A549 (cell line): ENCODE results near the gene ID3. TPM values are rescaled to one million over a fixed set of nuclear protein-coding genes. Genes with fewer than 3 reads are reported as not detected.

Experiments
- ATAC-seq, 2 experiments: fragments of 200-7000 bp in 1 of 2; fragments of >200 bp in 1 of 2; cut with Nextera tagmentation in 1 of 2; cut with Tn5 transposase in 1 of 2; 3 replicates each; pipeline versions ENCODE4 v1.8.0 to v1.9.1; 2018 to 2020; ENCODE audit warnings: mild to moderate bottlenecking in 1 of 2, moderate library complexity in 1 of 2
- CTCF ChIA-PET: fragments of 300-600 bp; sonication (Branson Sonifier 250); formaldehyde crosslinking; extraction: SDS; loops from one replicate; lab custom pipeline; 2021; ENCODE audit warnings: antibody characterized with exemption, inconsistent platforms; lab: Yijun Ruan, JAX
- POLR2A ChIA-PET: fragments of 350-600 bp; formaldehyde crosslinking; extraction: SDS; loops from one replicate; lab custom pipeline; 2021; ENCODE audit warnings: antibody characterized with exemption, inconsistent platforms; lab: Yijun Ruan, JAX
- DNase-seq, 2 experiments: peaks; one replicate each; pipeline versions ENCODE4 v3.0.0 to v3.0.0-alpha.2; 2011 to 2016; ENCODE audit warnings: low read depth in 1 of 2, low spot score in 1 of 2
- FAIRE-seq: peaks from 2 replicates; lab custom pipeline; 2011; peaks lifted over from hg19 to GRCh38; lab: Jason Lieb, UNC
- H3K27ac ChIP-seq, 2 experiments: fragments of >200 bp; sonication (Bioruptor Twin); formaldehyde crosslinking; 3 replicates each; pipeline ENCODE4 v1.5.1; 2016 to 2017
- H3K4me1 ChIP-seq: fragments of >200 bp; sonication (Bioruptor Twin); formaldehyde crosslinking; 3 replicates; pipeline ENCODE4 v1.6.1; 2016
- H3K4me2 ChIP-seq: fragments of >200 bp; sonication (Bioruptor Twin); formaldehyde crosslinking; 3 replicates; pipeline ENCODE4 v1.6.1; 2016
- H3K4me3 ChIP-seq: fragments of >200 bp; sonication (Bioruptor Twin); formaldehyde crosslinking; 3 replicates; pipeline ENCODE4 v1.5.1; 2016
- H3K9me3 ChIP-seq: fragments of >200 bp; sonication (Bioruptor Twin); formaldehyde crosslinking; 3 replicates; pipeline ENCODE4 v1.6.1; 2016
- BHLHE40 ChIP-seq: IDR thresholded peaks from 2 replicates; pipeline ENCODE4 v1.6.1; 2012; ENCODE audit warnings: low read depth, low read length, inconsistent platforms
- CEBPB ChIP-seq, 2 experiments: fragments of >200 bp in 1 of 2; sonication (Bioruptor Twin) in 1 of 2; formaldehyde crosslinking in 1 of 2; IDR thresholded peaks; 2 replicates each; pipeline ENCODE4 v1.6.1; 2012 to 2016
- E2F6 ChIP-seq: IDR thresholded peaks from 2 replicates; pipeline ENCODE4 v1.6.1; 2012; ENCODE audit warnings: low read depth, borderline replicate concordance
- EHF ChIP-seq: fragments of 250-450 bp; sonication (Bioruptor Pico); IDR thresholded peaks from 2 replicates; pipeline ENCODE4 v1.5.0; 2020; ENCODE audit warnings: mild to moderate bottlenecking
- FOSB ChIP-seq: fragments of 250-450 bp; sonication (Bioruptor Pico); IDR thresholded peaks from 2 replicates; pipeline ENCODE4 v1.5.0; 2020; ENCODE audit warnings: mild to moderate bottlenecking, moderate library complexity
- FOSL2 ChIP-seq, 2 experiments: fragments of 450-650 bp in 1 of 2; fragments of >200 bp in 1 of 2; sonication (Bioruptor Twin) in 1 of 2; formaldehyde crosslinking; IDR thresholded peaks; 2 replicates each; pipeline versions ENCODE4 v1.5.0 to v1.6.1; 2016 to 2020; ENCODE audit warnings: mild to moderate bottlenecking in 1 of 2, moderate library complexity in 1 of 2
- HMGXB4 ChIP-seq: fragments of 250-450 bp; sonication (Bioruptor Pico); IDR thresholded peaks from 2 replicates; pipeline ENCODE4 v1.5.0; 2021; ENCODE audit warnings: mild to moderate bottlenecking, moderate library complexity, borderline replicate concordance
- HOXA7 ChIP-seq: fragments of 250-450 bp; sonication (Bioruptor Pico); IDR thresholded peaks from 2 replicates; pipeline ENCODE4 v1.5.0; 2020; ENCODE audit warnings: mild to moderate bottlenecking, moderate library complexity
- KDM5A ChIP-seq: fragments of 200-600 bp; sonication (generic); IDR thresholded peaks from 2 replicates; pipeline ENCODE4 v1.6.1; 2016; ENCODE audit warnings: antibody characterized with exemption, mild to moderate bottlenecking
- MAFK ChIP-seq: fragments of 450-650 bp; IDR thresholded peaks from 2 replicates; pipeline ENCODE4 v1.6.1; 2014; ENCODE audit not compliant: partially characterized antibody
- MAX ChIP-seq: IDR thresholded peaks from 2 replicates; pipeline ENCODE4 v1.6.1; 2012
- POLR2A ChIP-seq: IDR thresholded peaks from 2 replicates; pipeline ENCODE4 v1.6.1; 2012; ENCODE audit warnings: mild to moderate bottlenecking, low read length
- RARB ChIP-seq: fragments of 250-450 bp; sonication (Bioruptor Pico); IDR thresholded peaks from 2 replicates; pipeline ENCODE4 v1.8.0; 2021; ENCODE audit warnings: mild to moderate bottlenecking, moderate library complexity
- RCOR1 ChIP-seq: fragments of 150-350 bp; IDR thresholded peaks from 2 replicates; pipeline ENCODE4 v1.6.1; 2014; ENCODE audit warnings: antibody characterized with exemption, low read length, low read depth
- TFCP2L1 ChIP-seq: fragments of 250-450 bp; sonication (Bioruptor Pico); IDR thresholded peaks from 2 replicates; pipeline ENCODE4 v1.5.0; 2021; ENCODE audit warnings: mild to moderate bottlenecking
- USF2 ChIP-seq: fragments of 450-650 bp; IDR thresholded peaks from 2 replicates; pipeline ENCODE4 v1.6.1; 2014; ENCODE audit warnings: antibody characterized with exemption
- ZFP36 ChIP-seq: fragments of 450-650 bp; IDR thresholded peaks from 2 replicates; pipeline ENCODE4 v1.6.1; 2014; ENCODE audit warnings: borderline replicate concordance; ENCODE audit not compliant: partially characterized antibody
- ZNF302 ChIP-seq: fragments of 250-450 bp; sonication (Bioruptor Pico); IDR thresholded peaks from 2 replicates; pipeline ENCODE4 v1.9.0; 2021; ENCODE audit warnings: inconsistent platforms, mild to moderate bottlenecking, moderate library complexity
- WGBS: methylation state at CpG from one replicate; pipeline ENCODE4 v1.1.6; 2017; ENCODE audit errors: missing lambda C conversion rate; 5-methylcytosine and 5-hydroxymethylcytosine counted together
- polyA plus RNA-seq, 4 experiments: library from polyadenylated mRNA; depleted of rRNA in 3 of 4; stranded (reverse); fragments of >200 nt; fragmentation: RNase III in 1 of 4; extraction: RNeasy Plus Mini Kit Qiagen cat#74134 plus additional on column Dnase treatment in 1 of 4; gene quantifications; 2 replicates in 3 of 4; 3 replicates in 1 of 4; pipeline ENCODE4 v1.2.3, GENCODE V29; 2011 to 2017
- TF ChIP-seq, protein P1 (sequence below): IDR thresholded peaks from 2 replicates; pipeline ENCODE4 v1.6.1; 2012

Gene ID3
- polyA plus RNA-seq, 2 of the 4 experiments (the other 2 are of a cell fraction), result 171 to 336 TPM

DNA sequence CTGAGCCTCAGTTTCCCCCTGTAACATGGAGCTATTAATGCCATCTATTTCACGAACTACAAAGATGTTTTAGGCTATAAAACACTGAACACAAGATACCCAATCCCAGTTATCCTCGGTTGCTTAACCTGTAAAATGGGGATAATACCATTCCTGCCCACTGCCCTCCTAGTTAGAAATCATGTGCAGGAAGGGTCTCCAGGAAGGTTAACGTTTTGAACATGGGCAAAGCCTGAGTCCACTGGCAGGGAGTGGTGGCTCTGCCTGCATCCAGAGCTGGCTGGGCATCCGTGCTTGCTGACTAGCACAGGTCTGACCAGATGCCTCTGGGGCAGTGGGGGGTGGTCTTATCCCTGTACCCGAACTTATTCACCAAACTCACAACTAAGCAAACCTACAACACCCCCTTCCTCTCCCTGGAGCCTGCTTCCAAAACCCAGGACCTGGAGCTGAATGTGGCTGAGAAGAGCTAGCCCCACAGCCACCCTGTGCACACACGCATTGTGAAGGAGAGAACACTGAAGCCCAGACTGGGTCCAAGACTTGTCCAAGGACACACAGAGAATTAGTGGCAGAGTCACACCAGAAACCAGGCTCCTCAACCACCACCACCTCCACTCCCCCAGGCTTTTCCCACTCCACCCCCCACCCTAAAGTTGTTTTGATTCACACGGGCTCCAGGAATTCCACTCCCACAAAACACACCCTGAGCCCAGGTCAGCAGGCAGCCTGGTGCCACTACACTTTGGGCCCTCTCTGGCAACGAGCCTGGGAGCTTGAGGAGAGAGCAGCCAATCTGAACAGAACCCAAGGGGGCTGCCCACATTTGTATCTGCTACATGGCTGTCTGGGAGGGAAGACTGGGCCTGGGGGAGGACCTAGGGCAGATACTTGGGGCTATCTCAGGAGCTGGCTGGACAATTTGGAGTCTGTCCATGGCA is 29.9 kb downstream of the ID3 start:
- CTCF ChIA-PET, result interaction anchor here (1.0 to 9.0 kb wide), 6 partner anchors 10 to 306 kb away, joined by 3 to 70 read pairs (median 8); no protein-coding TSS in a partner anchor
- no peaks in the 10 kb centered on the region for H3K9me3 ChIP-seq
- FAIRE-seq, result no peak
- 65% methylated on average over 6 of the region's 8 CpGs for WGBS
- DNase-seq, result peak in 1 of 2 experiments; percentile 28
- H3K4me2 ChIP-seq, result peak overlapping the region; percentile 99
- ATAC-seq, result peak in 1 of 2 experiments; percentile 18; a peak in 3 of 6 replicates
- peak overlapping the region; percentile 76 to 94 for H3K27ac ChIP-seq
- TF ChIP-seq USF2 (no peak), MAFK (no peak), TFCP2L1 (CRISPR knock-in tag) (no peak), ZNF302 (CRISPR knock-in tag) (no peak), BHLHE40 (no peak), EHF (CRISPR knock-in tag) (no peak), POLR2A (no peak), RCOR1 (no peak), HMGXB4 (CRISPR knock-in tag) (no peak), HOXA7 (CRISPR knock-in tag) (no peak), KDM5A (no peak), RARB (CRISPR knock-in tag) (no peak), FOSB (CRISPR knock-in tag) (no peak), E2F6 (no peak), ZFP36 (no peak), CEBPB (IDR thresholded peaks at IDR 0.05) (no peak)
- H3K4me3 ChIP-seq, result peak overlapping the region; percentile 90
- H3K4me1 ChIP-seq, result peaks cover 69% of the 10 kb centered on the region
- POLR2A ChIA-PET, result interaction anchor here (0.6 to 1.8 kb wide), 3 partner anchors 162 to 214 kb away, joined by 4 to 9 read pairs (median 5); partner anchors contain the start of genes HNRNPR and RPL11

- peak; percentile 84 to 92 for DNase-seq
- TF ChIP-seq, protein P1, sequence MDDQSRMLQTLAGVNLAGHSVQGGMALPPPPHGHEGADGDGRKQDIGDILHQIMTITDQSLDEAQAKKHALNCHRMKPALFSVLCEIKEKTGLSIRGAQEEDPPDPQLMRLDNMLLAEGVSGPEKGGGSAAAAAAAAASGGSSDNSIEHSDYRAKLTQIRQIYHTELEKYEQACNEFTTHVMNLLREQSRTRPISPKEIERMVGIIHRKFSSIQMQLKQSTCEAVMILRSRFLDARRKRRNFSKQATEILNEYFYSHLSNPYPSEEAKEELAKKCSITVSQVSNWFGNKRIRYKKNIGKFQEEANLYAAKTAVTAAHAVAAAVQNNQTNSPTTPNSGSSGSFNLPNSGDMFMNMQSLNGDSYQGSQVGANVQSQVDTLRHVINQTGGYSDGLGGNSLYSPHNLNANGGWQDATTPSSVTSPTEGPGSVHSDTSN, result 0 out of 2 replicates have a peak, but pooled peaks have one; percentile 37
- no peak for TF ChIP-seq ZFP36
- peak; percentile 54; the same call in 1 of the 2 replicates for TF ChIP-seq MAX
- TF ChIP-seq MAFK, result peak; percentile 92
- no peak for TF ChIP-seq FOSL2 (IDR thresholded peaks at IDR 0.05)
- TF ChIP-seq FOSL2 (CRISPR knock-in tag; IDR thresholded peaks at IDR 0.05), result peak; percentile 43; the same call in 1 of the 2 replicates
- FAIRE-seq, result no peak
- 13% methylated on average over 6 of the region's 9 CpGs for WGBS
- Histone ChIP-seq H3K4me2 (peak overlapping the region; percentile 99), H3K9me3 (no peaks in the 10 kb centered on the region), H3K4me3 (no peak overlapping the region), H3K4me1 (peaks cover 71% of the 10 kb centered on the region), H3K27ac (peak overlapping the region; percentile 62 to 94)
- CTCF ChIA-PET, result interaction anchor here (1.0 to 9.0 kb wide), 8 partner anchors 9 to 305 kb away, joined by 3 to 70 read pairs (median 4); no protein-coding TSS in a partner anchor
- POLR2A ChIA-PET, result interaction anchor here (0.6 to 1.2 kb wide), 4 partner anchors 45 to 213 kb away, joined by 3 to 5 read pairs (median 4); partner anchors contain the start of genes ASAP3, HNRNPR and RPL11
- ATAC-seq, result peak; percentile 79 to 85
Measured at GRCh38 chr1:23528250-23528978, 30.9 kb downstream of the ID3 start.
